ENCODE results near the gene IFI30. TPM values are rescaled to one million over a fixed set of nuclear protein-coding genes. Genes with fewer than 3 reads are reported as not detected.

Gene IFI30
- total and polyA plus RNA-seq, 2 donors (not counting 3 experiments of a cell fraction or from before 2014, with no cell fraction given), result 1.1 to 1.6 TPM

GRCh38 chr19:18167975-18168645 is 5.5 kb upstream of the IFI30 start:
- CTCF ChIA-PET, result interaction anchor here (0.6 to 6.0 kb wide), 18 partner anchors 9 to 230 kb away, joined by 3 to 138 read pairs (median 4); partner anchors contain the start of genes MPV17L2 and PIK3R2
- Histone ChIP-seq H2AFZ (ENCODE audit: low read depth, low read length) (no peak overlapping the region), H3K9ac (replicated peaks; ENCODE audit: extremely low read depth, insufficient read depth, low read length) (no peak overlapping the region), H3K4me1 (ENCODE audit: control insufficient read depth, extremely low read depth, insufficient read depth, low read length) (no peaks in the 10 kb centered on the region), H4K20me1 (replicated peaks; ENCODE audit: control insufficient read depth, extremely low read depth, insufficient read depth, low read length) (no peaks in the 10 kb centered on the region), H3K27me3 (ENCODE audit: control insufficient read depth in 2 of 2, insufficient read depth in 2 of 2, low read length in 2 of 2) (no peaks in the 10 kb centered on the region), H3K36me3 (ENCODE audit: control insufficient read depth in 2 of 2, extremely low read depth in 1 of 2, insufficient read depth in 2 of 2, low read length in 2 of 2) (peaks cover 8 to 29% of the 10 kb centered on the region in 2 experiments), H3K9me1 (replicated peaks; ENCODE audit: control insufficient read depth, extremely low read depth, insufficient read depth, low read length) (no peaks in the 10 kb centered on the region), H3K9me3 (replicated peaks; ENCODE audit: control insufficient read depth, insufficient read depth, low read length) (no peaks in the 10 kb centered on the region), H3K4me3 (replicated peaks in 1 of 3; ENCODE audit: insufficient read depth in 1 of 3, low read depth in 1 of 3, low read length in 3 of 3) (no peak overlapping the region), H3K79me2 (ENCODE audit: control insufficient read depth, insufficient read depth, low read length) (no peaks in the 10 kb centered on the region), H3K4me2 (ENCODE audit: insufficient read depth, low read length) (no peak overlapping the region), H3K27ac (ENCODE audit: insufficient read depth, low read depth, low read length) (no peak overlapping the region)
- TF ChIP-seq GATA2 (IDR thresholded peaks at IDR 0.05; ENCODE audit: insufficient read depth, insufficient read length, low read depth, low read length), result no peak
- TF ChIP-seq, protein P1, sequence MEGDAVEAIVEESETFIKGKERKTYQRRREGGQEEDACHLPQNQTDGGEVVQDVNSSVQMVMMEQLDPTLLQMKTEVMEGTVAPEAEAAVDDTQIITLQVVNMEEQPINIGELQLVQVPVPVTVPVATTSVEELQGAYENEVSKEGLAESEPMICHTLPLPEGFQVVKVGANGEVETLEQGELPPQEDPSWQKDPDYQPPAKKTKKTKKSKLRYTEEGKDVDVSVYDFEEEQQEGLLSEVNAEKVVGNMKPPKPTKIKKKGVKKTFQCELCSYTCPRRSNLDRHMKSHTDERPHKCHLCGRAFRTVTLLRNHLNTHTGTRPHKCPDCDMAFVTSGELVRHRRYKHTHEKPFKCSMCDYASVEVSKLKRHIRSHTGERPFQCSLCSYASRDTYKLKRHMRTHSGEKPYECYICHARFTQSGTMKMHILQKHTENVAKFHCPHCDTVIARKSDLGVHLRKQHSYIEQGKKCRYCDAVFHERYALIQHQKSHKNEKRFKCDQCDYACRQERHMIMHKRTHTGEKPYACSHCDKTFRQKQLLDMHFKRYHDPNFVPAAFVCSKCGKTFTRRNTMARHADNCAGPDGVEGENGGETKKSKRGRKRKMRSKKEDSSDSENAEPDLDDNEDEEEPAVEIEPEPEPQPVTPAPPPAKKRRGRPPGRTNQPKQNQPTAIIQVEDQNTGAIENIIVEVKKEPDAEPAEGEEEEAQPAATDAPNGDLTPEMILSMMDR (IDR thresholded peaks at IDR 0.05; ENCODE audit: extremely low read depth in 1 of 2, insufficient read depth in 1 of 2, low read depth in 1 of 2, low read length in 2 of 2), result peak; percentile 63 to 84
- peak; percentile 24 for DNase-seq (ENCODE audit: low read depth, low spot score)
- intact Hi-C loops (cut with micrococcal nuclease), result loop anchor here (1.0 to 2.0 kb wide), 3 partner anchors 55 to 161 kb away; no protein-coding TSS in a partner anchor
- dilution Hi-C loops (cut with MboI; ENCODE audit: extremely low pct_ligation_motif_present, low sequenced_read_pairs), result no loop called here
- POLR2A ChIA-PET, result no interaction called here
- FAIRE-seq, result peak; percentile 81
- BruUV-seq (replicated peaks), result no TSS peak

- no peak overlapping the region for H3K4me2 ChIP-seq (ENCODE audit: insufficient read depth, low read length)
- no peaks in the 10 kb centered on the region for H3K27me3 ChIP-seq (ENCODE audit: control insufficient read depth in 2 of 2, insufficient read depth in 2 of 2, low read length in 2 of 2)
- intact Hi-C loops (cut with micrococcal nuclease), result loop anchor here (1.0 to 2.0 kb wide), 3 partner anchors 56 to 162 kb away; no protein-coding TSS in a partner anchor
- POLR2A ChIA-PET, result no interaction called here
- H3K36me3 ChIP-seq (ENCODE audit: control insufficient read depth in 2 of 2, extremely low read depth in 1 of 2, insufficient read depth in 2 of 2, low read length in 2 of 2), result peaks cover 8 to 24% of the 10 kb centered on the region in 2 experiments
- dilution Hi-C loops (cut with MboI; ENCODE audit: extremely low pct_ligation_motif_present, low sequenced_read_pairs), result no loop called here
- H3K27ac ChIP-seq (ENCODE audit: insufficient read depth, low read depth, low read length), result no peak overlapping the region
- H3K9me3 ChIP-seq (replicated peaks; ENCODE audit: control insufficient read depth, insufficient read depth, low read length), result no peaks in the 10 kb centered on the region
- CTCF ChIA-PET, result interaction anchor here (1.0 to 6.0 kb wide), 10 partner anchors 8 to 231 kb away, joined by 3 to 138 read pairs (median 5); partner anchors contain the start of genes MPV17L2 and PIK3R2
- H3K79me2 ChIP-seq (ENCODE audit: control insufficient read depth, insufficient read depth, low read length), result no peaks in the 10 kb centered on the region
- DNase-seq (ENCODE audit: low read depth, low spot score) (no peak), FAIRE-seq (no peak)
- peaks cover 3% of the 10 kb centered on the region for H3K4me1 ChIP-seq (ENCODE audit: control insufficient read depth, extremely low read depth, insufficient read depth, low read length)
- no TSS peak for BruUV-seq (replicated peaks)
- H3K4me3 ChIP-seq (replicated peaks in 1 of 3; ENCODE audit: insufficient read depth in 1 of 3, low read depth in 1 of 3, low read length in 3 of 3), result no peak overlapping the region
- no peaks in the 10 kb centered on the region for H3K9me1 ChIP-seq (replicated peaks; ENCODE audit: control insufficient read depth, extremely low read depth, insufficient read depth, low read length)
- TF ChIP-seq, protein P1 (IDR thresholded peaks at IDR 0.05; ENCODE audit: extremely low read depth in 1 of 2, insufficient read depth in 1 of 2, low read depth in 1 of 2, low read length in 2 of 2), result no peak
- no peak for TF ChIP-seq MYC (IDR thresholded peaks at IDR 0.05; ENCODE audit: low read depth, low read length)
- TF ChIP-seq, protein P2, sequence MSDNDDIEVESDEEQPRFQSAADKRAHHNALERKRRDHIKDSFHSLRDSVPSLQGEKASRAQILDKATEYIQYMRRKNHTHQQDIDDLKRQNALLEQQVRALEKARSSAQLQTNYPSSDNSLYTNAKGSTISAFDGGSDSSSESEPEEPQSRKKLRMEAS (IDR thresholded peaks at IDR 0.05; ENCODE audit: insufficient read depth, insufficient read length), result no peak
- no peak for TF ChIP-seq FOS (IDR thresholded peaks at IDR 0.05; ENCODE audit: borderline replicate concordance, insufficient read depth, low read length)
- no peak for TF ChIP-seq EZH2 (IDR thresholded peaks at IDR 0.05; ENCODE audit: borderline replicate concordance, low read depth, low read length, severe bottlenecking)
- H4K20me1 ChIP-seq (replicated peaks; ENCODE audit: control insufficient read depth, extremely low read depth, insufficient read depth, low read length), result no peaks in the 10 kb centered on the region
- H2AFZ ChIP-seq (ENCODE audit: low read depth, low read length), result no peak overlapping the region
- no peak overlapping the region for H3K9ac ChIP-seq (replicated peaks; ENCODE audit: extremely low read depth, insufficient read depth, low read length)
These were observed 4.8 kb upstream of the IFI30 start for GRCh38 chr19:18168673-18169381.

Data from endothelial cell of umbilical vein (primary cell).